DMS79 treated with DMSO at 0.1 percent for 48 hours (cell line): Measurements from ENCODE around the gene GSTM3.
A peak's percentile ranks its signal among the peaks of the same experiment; 100 is the strongest.
"Not testable (repeated sequence)": the region's sequence is repeated elsewhere in the genome, so short reads cannot be mapped to it uniquely, and the experiment has no call there.

Experiments used
- DNase-seq: peaks from one replicate; lab custom pipeline; 2025; lab: John Stamatoyannopoulos, UW

Gene GSTM3

GRCh38 chr1:109773900-109774485 is 33.2 kb upstream of the GSTM3 start:
- no peak for DNase-seq

GRCh38 chr1:109773203-109773899 is 32.5 kb upstream of the GSTM3 start:
- DNase-seq, result peak; percentile 84

GRCh38 chr1:109772658-109773202 is 31.9 kb upstream of the GSTM3 start:
- no peak for DNase-seq

GRCh38 chr1:109771712-109772657 is 31.1 kb upstream of the GSTM3 start:
- no peak for DNase-seq

- DNase-seq, result no peak
These were observed 29.7 kb upstream of the GSTM3 start for GRCh38 chr1:109770331-109771095.

GRCh38 chr1:109769330-109770078 is 28.7 kb upstream of the GSTM3 start:
- no peak for DNase-seq

- no peak for DNase-seq
These were observed 28.0 kb upstream of the GSTM3 start for GRCh38 chr1:109768820-109769219.

GRCh38 chr1:109768335-109768650 is 27.5 kb upstream of the GSTM3 start:
- DNase-seq, result no peak

GRCh38 chr1:109767637-109768334 is 26.9 kb upstream of the GSTM3 start:
- no peak for DNase-seq

GRCh38 chr1:109766991-109767636 is 26.3 kb upstream of the GSTM3 start:
- DNase-seq, result not testable (repeated sequence)

GRCh38 chr1:109765896-109766615 is 25.2 kb upstream of the GSTM3 start:
- DNase-seq, result no peak

- no peak for DNase-seq
These were observed 24.6 kb upstream of the GSTM3 start for GRCh38 chr1:109765483-109765815.

- DNase-seq, result no peak
These were observed 24.0 kb upstream of the GSTM3 start for GRCh38 chr1:109764561-109765482.

GRCh38 chr1:109763646-109764415 is 23.0 kb upstream of the GSTM3 start, which contains the start of gene EPS8L3:
EPS8L3 (minus strand) TSS chr1:109763923; CDS start chr1:109761749, 2,174 bp downstream.
- no peak for DNase-seq

- DNase-seq, result no peak
These were observed 22.2 kb upstream of the GSTM3 start for GRCh38 chr1:109762821-109763645.

GRCh38 chr1:109762039-109762585 is 21.3 kb upstream of the GSTM3 start:
- DNase-seq, result no peak
